Adrenal gland (tissue), 5 donors: Measurements from ENCODE around the gene RBMS1.

Experiments used
- POLR2A ChIP-seq, 2 donors: fragments of 450-650 bp; IDR thresholded peaks; one replicate each; pipeline ENCODE4 v1.6.1; 2017; ENCODE audit warnings: antibody characterized with exemption in 2 of 2, mild to moderate bottlenecking in 2 of 2, moderate library complexity in 1 of 2
- TF ChIP-seq, protein P1 (sequence below), 6 experiments: fragments of 450-650 bp in 4 of 6; fragments of 200-600 bp in 2 of 6; sonication (generic) in 1 of 6; IDR thresholded peaks; 1 replicate in 5 of 6; 2 replicates in 1 of 6; pipeline versions ENCODE4 v1.5.1 to v1.8.0; 2016 to 2021; ENCODE audit warnings: antibody characterized with exemption in 6 of 6, mild to moderate bottlenecking in 2 of 6, moderate library complexity in 1 of 6
- donor health status: DM: no; HTN: no; CAD: no.

GRCh38 chr2:160266037-160266551, 227.5 kb downstream of the RBMS1 start:
- no peak for TF ChIP-seq POLR2A (IDR thresholded peaks at IDR 0.05)
- TF ChIP-seq, protein P1, sequence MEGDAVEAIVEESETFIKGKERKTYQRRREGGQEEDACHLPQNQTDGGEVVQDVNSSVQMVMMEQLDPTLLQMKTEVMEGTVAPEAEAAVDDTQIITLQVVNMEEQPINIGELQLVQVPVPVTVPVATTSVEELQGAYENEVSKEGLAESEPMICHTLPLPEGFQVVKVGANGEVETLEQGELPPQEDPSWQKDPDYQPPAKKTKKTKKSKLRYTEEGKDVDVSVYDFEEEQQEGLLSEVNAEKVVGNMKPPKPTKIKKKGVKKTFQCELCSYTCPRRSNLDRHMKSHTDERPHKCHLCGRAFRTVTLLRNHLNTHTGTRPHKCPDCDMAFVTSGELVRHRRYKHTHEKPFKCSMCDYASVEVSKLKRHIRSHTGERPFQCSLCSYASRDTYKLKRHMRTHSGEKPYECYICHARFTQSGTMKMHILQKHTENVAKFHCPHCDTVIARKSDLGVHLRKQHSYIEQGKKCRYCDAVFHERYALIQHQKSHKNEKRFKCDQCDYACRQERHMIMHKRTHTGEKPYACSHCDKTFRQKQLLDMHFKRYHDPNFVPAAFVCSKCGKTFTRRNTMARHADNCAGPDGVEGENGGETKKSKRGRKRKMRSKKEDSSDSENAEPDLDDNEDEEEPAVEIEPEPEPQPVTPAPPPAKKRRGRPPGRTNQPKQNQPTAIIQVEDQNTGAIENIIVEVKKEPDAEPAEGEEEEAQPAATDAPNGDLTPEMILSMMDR (IDR thresholded peaks at IDR 0.05): no peak
